Peyer's patch (tissue), 4 donors: ENCODE measurements around the gene FUCA1.

Experiments
- CTCF ChIP-seq, 6 experiments: fragments of 450-650 bp in 4 of 6; fragments of 200-600 bp in 2 of 6; sonication (generic) in 1 of 6; IDR thresholded peaks; one replicate each; pipeline ENCODE4 v1.5.1; 2017 to 2019; ENCODE audit warnings: antibody characterized with exemption in 6 of 6, mild to moderate bottlenecking in 3 of 6, moderate library complexity in 1 of 6
- POLR2A ChIP-seq, 2 donors: fragments of 450-650 bp; IDR thresholded peaks; one replicate each; pipeline ENCODE4 v1.5.1; 2017; ENCODE audit warnings: antibody characterized with exemption in 2 of 2, mild to moderate bottlenecking in 2 of 2, moderate library complexity in 2 of 2

DNA sequence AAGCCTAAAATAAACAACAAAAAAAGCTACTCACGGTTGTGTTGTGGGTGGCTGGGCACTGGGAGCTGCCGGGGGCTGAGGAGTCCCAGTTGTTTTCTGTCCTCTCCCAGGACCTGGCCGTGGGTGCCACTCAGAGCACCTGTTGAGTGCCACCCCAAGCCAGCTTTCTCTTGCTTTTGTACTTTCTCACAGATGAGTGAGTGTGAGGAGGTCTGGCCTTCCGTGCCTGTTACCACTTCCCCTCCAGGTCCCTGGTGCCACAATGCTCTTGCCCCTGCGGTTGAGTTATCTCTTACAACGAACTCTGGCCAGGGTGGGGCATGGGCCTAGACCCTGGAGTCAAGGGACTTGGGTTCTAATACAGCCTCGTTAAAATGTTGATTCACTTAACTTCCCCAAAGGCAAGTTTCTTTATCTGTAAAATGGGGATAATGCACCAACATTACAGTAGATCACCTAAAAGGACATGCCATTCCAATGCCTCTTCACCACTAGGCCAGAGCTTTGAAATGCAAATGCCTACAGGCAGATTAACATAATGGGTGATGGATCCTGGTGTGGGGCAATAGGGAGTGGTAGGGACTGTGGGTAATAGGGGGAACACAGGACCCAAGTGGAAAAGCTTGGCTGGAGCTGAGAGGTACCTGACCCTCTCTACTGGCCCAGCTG, 45.3 kb upstream of the FUCA1 start, which contains the start of gene CNR2:
- TF ChIP-seq CTCF (IDR thresholded peaks at IDR 0.05), result no peak
- TF ChIP-seq POLR2A (IDR thresholded peaks at IDR 0.05), result no peak
